GM23338 (cell line): ENCODE data around the gene GALK1. TPM values are rescaled to one million over a fixed set of nuclear protein-coding genes. Genes with fewer than 3 reads are reported as not detected.

Experiments used
- ATAC-seq: fragments of 200-7000 bp; cut with Tn5 transposase; 3 replicates; pipeline ENCODE4 v1.9.1; 2020
- DNase-seq: peaks from one replicate; pipeline ENCODE4 v3.0.0-alpha.2; 2015; ENCODE audit warnings: low spot score
- H2AFZ ChIP-seq: fragments of 200-600 bp; sonication (generic); 2 replicates; pipeline ENCODE4 v1.8.0; 2016; ENCODE audit warnings: antibody characterized with exemption, mild to moderate bottlenecking, moderate library complexity
- H3F3A ChIP-seq: fragments of 200-600 bp; sonication (generic); replicated peaks from 2 replicates; pipeline ENCODE4 v1.8.0; 2017; ENCODE audit warnings: antibody characterized with exemption, mixed run types, low read depth
- H3K27ac ChIP-seq: fragments of 200-600 bp; sonication (generic); 2 replicates; pipeline ENCODE4 v1.6.1; 2016; ENCODE audit warnings: low read depth
- H3K27me3 ChIP-seq: fragments of 200-600 bp; sonication (generic); 2 replicates; pipeline ENCODE4 v1.8.0; 2016; ENCODE audit warnings: mild to moderate bottlenecking, mixed run types, moderate library complexity; ENCODE audit not compliant: insufficient read depth
- H3K36me3 ChIP-seq: fragments of 200-600 bp; sonication (generic); 2 replicates; pipeline ENCODE4 v1.8.0; 2016; ENCODE audit warnings: mild to moderate bottlenecking; ENCODE audit not compliant: insufficient read depth
- H3K4me1 ChIP-seq: fragments of 200-600 bp; sonication (generic); 2 replicates; pipeline ENCODE4 v1.8.0; 2016; ENCODE audit warnings: mild to moderate bottlenecking, moderate library complexity; ENCODE audit not compliant: insufficient read depth
- H3K4me2 ChIP-seq: fragments of 200-600 bp; sonication (generic); 2 replicates; pipeline ENCODE4 v1.7.1; 2017; ENCODE audit warnings: mixed run types
- H3K4me3 ChIP-seq: fragments of 200-600 bp; sonication (generic); 2 replicates; pipeline ENCODE4 v1.6.1; 2016; ENCODE audit warnings: mixed run types
- H3K79me2 ChIP-seq: fragments of 200-600 bp; sonication (generic); replicated peaks from 2 replicates; pipeline ENCODE4 v1.8.0; 2017; ENCODE audit warnings: mild to moderate bottlenecking; ENCODE audit not compliant: insufficient read depth
- H3K9me2 ChIP-seq: fragments of 200-600 bp; sonication (generic); 2 replicates; pipeline ENCODE4 v1.8.0; 2017; ENCODE audit not compliant: insufficient read depth
- H4K20me1 ChIP-seq: fragments of 200-600 bp; sonication (generic); replicated peaks from 2 replicates; pipeline ENCODE4 v1.8.0; 2017; ENCODE audit warnings: mild to moderate bottlenecking; ENCODE audit not compliant: insufficient read depth
- H3K27ac Mint-ChIP-seq: 2 replicates; pipeline ENCODE4 v1.8.0; 2020; ENCODE audit warnings: inconsistent platforms, mild to moderate bottlenecking, moderate library complexity, mixed read lengths
- H3K27me3 Mint-ChIP-seq: 3 replicates; pipeline ENCODE4 v1.8.0; 2022; ENCODE audit warnings: low read depth, mild to moderate bottlenecking, moderate library complexity, mixed read lengths, inconsistent platforms; ENCODE audit not compliant: insufficient read depth, poor library complexity
- H3K36me3 Mint-ChIP-seq: 3 replicates; pipeline ENCODE4 v1.8.0; 2021; ENCODE audit warnings: low read depth, mild to moderate bottlenecking, inconsistent platforms, moderate library complexity, mixed read lengths
- H3K4me1 Mint-ChIP-seq: 3 replicates; pipeline ENCODE4 v1.8.0; 2020; ENCODE audit warnings: mild to moderate bottlenecking, inconsistent platforms, mixed read lengths
- H3K4me3 Mint-ChIP-seq: 3 replicates; pipeline ENCODE4 v1.8.0; 2021; ENCODE audit warnings: moderate library complexity, mild to moderate bottlenecking, inconsistent platforms, mixed read lengths
- H3K9me3 Mint-ChIP-seq: 3 replicates; pipeline ENCODE4 v1.8.0; 2020; ENCODE audit warnings: moderate library complexity, mild to moderate bottlenecking, inconsistent platforms, mixed read lengths
- CREB1 ChIP-seq: fragments of 250-450 bp; sonication (Bioruptor Pico); IDR thresholded peaks from 2 replicates; pipeline ENCODE4 v1.5.0; 2020; ENCODE audit warnings: low read depth, mild to moderate bottlenecking, moderate library complexity
- EZH2 ChIP-seq: fragments of 200-600 bp; sonication (generic); IDR thresholded peaks from one replicate; pipeline ENCODE4 v1.8.0; 2017; ENCODE audit warnings: antibody characterized with exemption, mild to moderate bottlenecking, low read depth; ENCODE audit not compliant: unreplicated experiment
- EZH2phosphoT487 ChIP-seq: fragments of 200-600 bp; sonication (generic); IDR thresholded peaks from one replicate; pipeline ENCODE4 v1.8.1; 2018; ENCODE audit warnings: antibody characterized with exemption; ENCODE audit not compliant: unreplicated experiment
- JUNB ChIP-seq: IDR thresholded peaks from one replicate; pipeline ENCODE4 v1.6.1; 2016; ENCODE audit warnings: antibody characterized with exemption; ENCODE audit not compliant: unreplicated experiment
- NANOG ChIP-seq: IDR thresholded peaks from 2 replicates; pipeline ENCODE4 v1.6.1; 2016; ENCODE audit warnings: antibody characterized with exemption, borderline replicate concordance
- POLR2AphosphoS5 ChIP-seq: IDR thresholded peaks from 2 replicates; pipeline ENCODE4 v1.6.1; 2016; ENCODE audit warnings: antibody characterized with exemption, low read depth
- STAT1 ChIP-seq: IDR thresholded peaks from one replicate; pipeline ENCODE4 v1.6.1; 2016; ENCODE audit warnings: antibody characterized with exemption; ENCODE audit not compliant: unreplicated experiment
- ZNF114 ChIP-seq: fragments of 250-450 bp; sonication (Bioruptor Pico); IDR thresholded peaks from 2 replicates; pipeline ENCODE4 v1.5.0; 2020; ENCODE audit warnings: mild to moderate bottlenecking, moderate library complexity
- ZNF331 ChIP-seq: fragments of 250-450 bp; sonication (Bioruptor Pico); IDR thresholded peaks from 2 replicates; pipeline ENCODE4 v1.5.0; 2020; ENCODE audit warnings: low read depth, mild to moderate bottlenecking, moderate library complexity
- polyA plus RNA-seq: library from polyadenylated mRNA; unstranded; fragments of >200 nt; fragmentation: Nextera tagmentation; extraction: Ambion mirVana; gene quantifications from 2 replicates; pipeline ENCODE4 v1.2.1, GENCODE V29; 2016
- total RNA-seq: library from RNA; depleted of rRNA; stranded (reverse); fragments of >200 nt; shearing (Covaris generic); gene quantifications from 2 replicates; pipeline ENCODE4 v1.2.3, GENCODE V29; 2014
- TF ChIP-seq, protein P1 (sequence below), 2 experiments: fragments of 200-600 bp in 1 of 2; sonication (generic) in 1 of 2; conservative IDR thresholded peaks; 2 replicates each; pipeline versions ENCODE4 v1.5.1 to v1.6.1; 2016 to 2017; ENCODE audit warnings: antibody characterized with exemption in 2 of 2, low read depth in 2 of 2, mild to moderate bottlenecking in 2 of 2, moderate library complexity in 1 of 2
- TF ChIP-seq, protein P2 (sequence below): fragments of 250-450 bp; sonication (Bioruptor Pico); IDR thresholded peaks from 2 replicates; pipeline ENCODE4 v1.5.0; 2020; ENCODE audit warnings: mild to moderate bottlenecking, moderate library complexity
- TF ChIP-seq, protein P3 (sequence below): IDR thresholded peaks from 2 replicates; pipeline ENCODE4 v1.6.1; 2016; ENCODE audit warnings: antibody characterized with exemption
- TF ChIP-seq, protein P4 (sequence below): IDR thresholded peaks from one replicate; pipeline ENCODE4 v1.6.1; 2018; ENCODE audit warnings: antibody characterized with exemption; ENCODE audit not compliant: unreplicated experiment

Gene GALK1
- total and polyA plus RNA-seq, 2 experiments from 2014 or later: 30.5 to 31.7 TPM

DNA sequence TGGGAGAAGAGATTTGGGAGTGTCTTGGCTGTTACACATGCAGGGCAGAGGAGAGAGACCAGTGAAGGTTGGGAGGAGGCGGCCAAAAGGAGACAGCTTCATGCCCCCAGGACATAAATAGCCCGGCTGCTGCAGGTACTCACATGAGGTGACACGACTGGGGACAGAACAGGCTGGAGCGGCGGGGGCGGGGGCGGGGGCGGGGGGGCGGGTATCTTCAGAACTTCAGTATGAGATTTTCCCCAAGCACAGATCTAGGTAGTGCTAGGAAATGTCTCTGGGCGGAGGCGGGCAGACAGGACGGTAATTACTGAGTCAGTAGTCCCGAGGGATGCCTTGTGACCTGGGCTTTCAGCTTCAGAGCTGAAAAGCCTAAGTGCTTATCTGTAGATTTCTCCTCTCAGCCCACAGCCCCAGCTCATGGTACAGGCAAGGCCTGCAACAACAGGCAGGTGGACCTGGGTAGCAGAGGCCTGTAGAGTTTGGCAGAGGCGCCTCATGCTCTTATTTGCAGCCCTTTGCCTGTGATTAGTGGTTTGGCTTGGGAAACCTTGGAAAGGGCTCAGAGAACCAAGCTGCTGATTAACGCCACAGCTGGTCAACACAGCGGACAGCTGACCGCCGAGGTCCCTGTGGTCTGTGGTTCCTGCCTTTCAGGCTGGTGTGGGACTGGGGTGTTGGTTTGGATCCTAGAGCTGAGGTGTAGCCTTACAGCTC lies 44.1 kb upstream of the GALK1 start:
- Mint-ChIP-seq H3K36me3 (peaks cover 21% of the 10 kb centered on the region), H3K4me1 (no peaks in the 10 kb centered on the region), H3K4me3 (no peak overlapping the region), H3K9me3 (no peaks in the 10 kb centered on the region; the same call in 2 of the 3 replicates), H3K27ac (no peak overlapping the region), H3K27me3 (peaks cover 15% of the 10 kb centered on the region)
- Histone ChIP-seq H3K36me3 (no peaks in the 10 kb centered on the region), H3K79me2 (peaks cover 23% of the 10 kb centered on the region), H3K9me2 (no peaks in the 10 kb centered on the region), H3K4me3 (no peak overlapping the region), H3K4me2 (no peak overlapping the region), H3F3A (no peaks in the 10 kb centered on the region; the same call in 1 of the 2 replicates), H3K27me3 (no peaks in the 10 kb centered on the region), H3K4me1 (no peaks in the 10 kb centered on the region), H2AFZ (no peak overlapping the region), H3K27ac (no peak overlapping the region), H4K20me1 (peaks cover 5% of the 10 kb centered on the region)
- TF ChIP-seq, protein P1, sequence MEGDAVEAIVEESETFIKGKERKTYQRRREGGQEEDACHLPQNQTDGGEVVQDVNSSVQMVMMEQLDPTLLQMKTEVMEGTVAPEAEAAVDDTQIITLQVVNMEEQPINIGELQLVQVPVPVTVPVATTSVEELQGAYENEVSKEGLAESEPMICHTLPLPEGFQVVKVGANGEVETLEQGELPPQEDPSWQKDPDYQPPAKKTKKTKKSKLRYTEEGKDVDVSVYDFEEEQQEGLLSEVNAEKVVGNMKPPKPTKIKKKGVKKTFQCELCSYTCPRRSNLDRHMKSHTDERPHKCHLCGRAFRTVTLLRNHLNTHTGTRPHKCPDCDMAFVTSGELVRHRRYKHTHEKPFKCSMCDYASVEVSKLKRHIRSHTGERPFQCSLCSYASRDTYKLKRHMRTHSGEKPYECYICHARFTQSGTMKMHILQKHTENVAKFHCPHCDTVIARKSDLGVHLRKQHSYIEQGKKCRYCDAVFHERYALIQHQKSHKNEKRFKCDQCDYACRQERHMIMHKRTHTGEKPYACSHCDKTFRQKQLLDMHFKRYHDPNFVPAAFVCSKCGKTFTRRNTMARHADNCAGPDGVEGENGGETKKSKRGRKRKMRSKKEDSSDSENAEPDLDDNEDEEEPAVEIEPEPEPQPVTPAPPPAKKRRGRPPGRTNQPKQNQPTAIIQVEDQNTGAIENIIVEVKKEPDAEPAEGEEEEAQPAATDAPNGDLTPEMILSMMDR (conservative IDR thresholded peaks at IDR 0.05; ENCODE audit: low read depth in 2 of 2): no peak
- no peak for TF ChIP-seq ZNF114 (CRISPR knock-in tag)
- TF ChIP-seq NANOG: no peak
- TF ChIP-seq CREB1 (CRISPR knock-in tag): no peak
- TF ChIP-seq POLR2AphosphoS5: no peak
- TF ChIP-seq, protein P2, sequence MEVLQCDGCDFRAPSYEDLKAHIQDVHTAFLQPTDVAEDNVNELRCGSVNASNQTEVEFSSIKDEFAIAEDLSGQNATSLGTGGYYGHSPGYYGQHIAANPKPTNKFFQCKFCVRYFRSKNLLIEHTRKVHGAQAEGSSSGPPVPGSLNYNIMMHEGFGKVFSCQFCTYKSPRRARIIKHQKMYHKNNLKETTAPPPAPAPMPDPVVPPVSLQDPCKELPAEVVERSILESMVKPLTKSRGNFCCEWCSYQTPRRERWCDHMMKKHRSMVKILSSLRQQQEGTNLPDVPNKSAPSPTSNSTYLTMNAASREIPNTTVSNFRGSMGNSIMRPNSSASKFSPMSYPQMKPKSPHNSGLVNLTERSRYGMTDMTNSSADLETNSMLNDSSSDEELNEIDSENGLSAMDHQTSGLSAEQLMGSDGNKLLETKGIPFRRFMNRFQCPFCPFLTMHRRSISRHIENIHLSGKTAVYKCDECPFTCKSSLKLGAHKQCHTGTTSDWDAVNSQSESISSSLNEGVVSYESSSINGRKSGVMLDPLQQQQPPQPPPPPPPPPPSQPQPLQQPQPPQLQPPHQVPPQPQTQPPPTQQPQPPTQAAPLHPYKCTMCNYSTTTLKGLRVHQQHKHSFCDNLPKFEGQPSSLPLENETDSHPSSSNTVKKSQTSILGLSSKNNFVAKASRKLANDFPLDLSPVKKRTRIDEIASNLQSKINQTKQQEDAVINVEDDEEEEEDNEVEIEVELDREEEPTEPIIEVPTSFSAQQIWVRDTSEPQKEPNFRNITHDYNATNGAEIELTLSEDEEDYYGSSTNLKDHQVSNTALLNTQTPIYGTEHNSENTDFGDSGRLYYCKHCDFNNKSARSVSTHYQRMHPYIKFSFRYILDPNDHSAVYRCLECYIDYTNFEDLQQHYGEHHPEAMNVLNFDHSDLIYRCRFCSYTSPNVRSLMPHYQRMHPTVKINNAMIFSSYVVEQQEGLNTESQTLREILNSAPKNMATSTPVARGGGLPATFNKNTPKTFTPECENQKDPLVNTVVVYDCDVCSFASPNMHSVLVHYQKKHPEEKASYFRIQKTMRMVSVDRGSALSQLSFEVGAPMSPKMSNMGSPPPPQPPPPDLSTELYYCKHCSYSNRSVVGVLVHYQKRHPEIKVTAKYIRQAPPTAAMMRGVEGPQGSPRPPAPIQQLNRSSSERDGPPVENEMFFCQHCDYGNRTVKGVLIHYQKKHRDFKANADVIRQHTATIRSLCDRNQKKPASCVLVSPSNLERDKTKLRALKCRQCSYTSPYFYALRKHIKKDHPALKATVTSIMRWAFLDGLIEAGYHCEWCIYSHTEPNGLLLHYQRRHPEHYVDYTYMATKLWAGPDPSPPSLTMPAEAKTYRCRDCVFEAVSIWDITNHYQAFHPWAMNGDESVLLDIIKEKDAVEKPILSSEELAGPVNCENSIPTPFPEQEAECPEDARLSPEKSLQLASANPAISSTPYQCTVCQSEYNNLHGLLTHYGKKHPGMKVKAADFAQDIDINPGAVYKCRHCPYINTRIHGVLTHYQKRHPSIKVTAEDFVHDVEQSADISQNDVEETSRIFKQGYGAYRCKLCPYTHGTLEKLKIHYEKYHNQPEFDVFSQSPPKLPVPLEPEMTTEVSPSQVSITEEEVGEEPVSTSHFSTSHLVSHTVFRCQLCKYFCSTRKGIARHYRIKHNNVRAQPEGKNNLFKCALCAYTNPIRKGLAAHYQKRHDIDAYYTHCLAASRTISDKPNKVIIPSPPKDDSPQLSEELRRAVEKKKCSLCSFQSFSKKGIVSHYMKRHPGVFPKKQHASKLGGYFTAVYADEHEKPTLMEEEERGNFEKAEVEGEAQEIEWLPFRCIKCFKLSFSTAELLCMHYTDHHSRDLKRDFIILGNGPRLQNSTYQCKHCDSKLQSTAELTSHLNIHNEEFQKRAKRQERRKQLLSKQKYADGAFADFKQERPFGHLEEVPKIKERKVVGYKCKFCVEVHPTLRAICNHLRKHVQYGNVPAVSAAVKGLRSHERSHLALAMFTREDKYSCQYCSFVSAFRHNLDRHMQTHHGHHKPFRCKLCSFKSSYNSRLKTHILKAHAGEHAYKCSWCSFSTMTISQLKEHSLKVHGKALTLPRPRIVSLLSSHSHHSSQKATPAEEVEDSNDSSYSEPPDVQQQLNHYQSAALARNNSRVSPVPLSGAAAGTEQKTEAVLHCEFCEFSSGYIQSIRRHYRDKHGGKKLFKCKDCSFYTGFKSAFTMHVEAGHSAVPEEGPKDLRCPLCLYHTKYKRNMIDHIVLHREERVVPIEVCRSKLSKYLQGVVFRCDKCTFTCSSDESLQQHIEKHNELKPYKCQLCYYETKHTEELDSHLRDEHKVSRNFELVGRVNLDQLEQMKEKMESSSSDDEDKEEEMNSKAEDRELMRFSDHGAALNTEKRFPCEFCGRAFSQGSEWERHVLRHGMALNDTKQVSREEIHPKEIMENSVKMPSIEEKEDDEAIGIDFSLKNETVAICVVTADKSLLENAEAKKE (CRISPR knock-in tag): no peak
- TF ChIP-seq, protein P3, sequence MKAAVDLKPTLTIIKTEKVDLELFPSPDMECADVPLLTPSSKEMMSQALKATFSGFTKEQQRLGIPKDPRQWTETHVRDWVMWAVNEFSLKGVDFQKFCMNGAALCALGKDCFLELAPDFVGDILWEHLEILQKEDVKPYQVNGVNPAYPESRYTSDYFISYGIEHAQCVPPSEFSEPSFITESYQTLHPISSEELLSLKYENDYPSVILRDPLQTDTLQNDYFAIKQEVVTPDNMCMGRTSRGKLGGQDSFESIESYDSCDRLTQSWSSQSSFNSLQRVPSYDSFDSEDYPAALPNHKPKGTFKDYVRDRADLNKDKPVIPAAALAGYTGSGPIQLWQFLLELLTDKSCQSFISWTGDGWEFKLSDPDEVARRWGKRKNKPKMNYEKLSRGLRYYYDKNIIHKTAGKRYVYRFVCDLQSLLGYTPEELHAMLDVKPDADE: no peak
- TF ChIP-seq ZNF331 (CRISPR knock-in tag): no peak
- no peak for TF ChIP-seq STAT1
- TF ChIP-seq, protein P4, sequence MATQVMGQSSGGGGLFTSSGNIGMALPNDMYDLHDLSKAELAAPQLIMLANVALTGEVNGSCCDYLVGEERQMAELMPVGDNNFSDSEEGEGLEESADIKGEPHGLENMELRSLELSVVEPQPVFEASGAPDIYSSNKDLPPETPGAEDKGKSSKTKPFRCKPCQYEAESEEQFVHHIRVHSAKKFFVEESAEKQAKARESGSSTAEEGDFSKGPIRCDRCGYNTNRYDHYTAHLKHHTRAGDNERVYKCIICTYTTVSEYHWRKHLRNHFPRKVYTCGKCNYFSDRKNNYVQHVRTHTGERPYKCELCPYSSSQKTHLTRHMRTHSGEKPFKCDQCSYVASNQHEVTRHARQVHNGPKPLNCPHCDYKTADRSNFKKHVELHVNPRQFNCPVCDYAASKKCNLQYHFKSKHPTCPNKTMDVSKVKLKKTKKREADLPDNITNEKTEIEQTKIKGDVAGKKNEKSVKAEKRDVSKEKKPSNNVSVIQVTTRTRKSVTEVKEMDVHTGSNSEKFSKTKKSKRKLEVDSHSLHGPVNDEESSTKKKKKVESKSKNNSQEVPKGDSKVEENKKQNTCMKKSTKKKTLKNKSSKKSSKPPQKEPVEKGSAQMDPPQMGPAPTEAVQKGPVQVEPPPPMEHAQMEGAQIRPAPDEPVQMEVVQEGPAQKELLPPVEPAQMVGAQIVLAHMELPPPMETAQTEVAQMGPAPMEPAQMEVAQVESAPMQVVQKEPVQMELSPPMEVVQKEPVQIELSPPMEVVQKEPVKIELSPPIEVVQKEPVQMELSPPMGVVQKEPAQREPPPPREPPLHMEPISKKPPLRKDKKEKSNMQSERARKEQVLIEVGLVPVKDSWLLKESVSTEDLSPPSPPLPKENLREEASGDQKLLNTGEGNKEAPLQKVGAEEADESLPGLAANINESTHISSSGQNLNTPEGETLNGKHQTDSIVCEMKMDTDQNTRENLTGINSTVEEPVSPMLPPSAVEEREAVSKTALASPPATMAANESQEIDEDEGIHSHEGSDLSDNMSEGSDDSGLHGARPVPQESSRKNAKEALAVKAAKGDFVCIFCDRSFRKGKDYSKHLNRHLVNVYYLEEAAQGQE: no peak
- TF ChIP-seq JUNB: no peak
- TF ChIP-seq EZH2phosphoT487: no peak
- no peak for TF ChIP-seq EZH2
- ATAC-seq (no peak), DNase-seq (no peak)
